ENCODE data around the gene KCNH1.

The KCNH1 gene

DNA sequence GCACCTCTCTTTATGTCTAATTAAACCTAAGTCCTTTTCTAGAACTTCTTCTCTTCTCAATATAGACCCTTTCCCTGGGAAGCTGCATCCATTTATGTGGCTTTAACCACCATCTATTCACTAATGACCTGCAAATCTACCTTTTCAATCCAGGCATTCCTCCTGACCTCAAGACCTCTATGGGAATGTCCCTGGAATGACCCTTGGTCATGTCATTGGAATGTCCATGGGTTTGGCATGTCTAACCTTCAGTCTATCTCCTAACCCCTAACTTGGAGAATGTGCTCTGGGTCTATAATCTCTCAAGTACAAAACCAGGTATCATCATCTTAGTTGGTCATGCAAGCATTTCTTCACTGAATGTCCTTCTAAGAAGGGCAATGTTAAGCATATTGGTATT, 196.1 kb downstream of the KCNH1 start:
- ATAC-seq = no peak
- Mint-ChIP-seq H3K27me3 (no peaks in the 10 kb centered on the region), H3K4me1 (peaks cover 5% of the 10 kb centered on the region), H3K9me3 (no peaks in the 10 kb centered on the region), H3K4me3 (no peak overlapping the region), H3K36me3 (ENCODE audit: low read depth) (no peaks in the 10 kb centered on the region), H3K27ac (no peak overlapping the region)
- DNase-seq = no peak

GRCh38 chr1:210935905-210936304, 198.0 kb downstream of the KCNH1 start:
- ATAC-seq (no peak), DNase-seq (no peak)
- Mint-ChIP-seq H3K27me3 (peaks cover 2% of the 10 kb centered on the region), H3K4me1 (peaks cover 5% of the 10 kb centered on the region), H3K9me3 (no peaks in the 10 kb centered on the region), H3K4me3 (no peak overlapping the region), H3K36me3 (ENCODE audit: low read depth) (no peaks in the 10 kb centered on the region), H3K27ac (no peak overlapping the region)

GRCh38 chr1:210932104-210932503, 201.8 kb downstream of the KCNH1 start:
- H3K4me1 Mint-ChIP-seq = no peaks in the 10 kb centered on the region
- ATAC-seq = no peak
- H3K9me3 Mint-ChIP-seq = peaks cover 5% of the 10 kb centered on the region
- peaks cover 4% of the 10 kb centered on the region for H3K27me3 Mint-ChIP-seq
- DNase-seq = no peak
- H3K4me3 Mint-ChIP-seq = no peak overlapping the region
- H3K27ac Mint-ChIP-seq = no peak overlapping the region
- H3K36me3 Mint-ChIP-seq (ENCODE audit: low read depth) = no peaks in the 10 kb centered on the region

GRCh38 chr1:210922666-210923065, 211.3 kb downstream of the KCNH1 start:
- H3K9me3 Mint-ChIP-seq = peaks cover 7% of the 10 kb centered on the region
- no peaks in the 10 kb centered on the region for H3K4me1 Mint-ChIP-seq
- DNase-seq (no peak), ATAC-seq (no peak)
- no peaks in the 10 kb centered on the region for H3K36me3 Mint-ChIP-seq (ENCODE audit: low read depth)
- H3K27ac Mint-ChIP-seq = no peak overlapping the region
- H3K27me3 Mint-ChIP-seq = peaks cover 4% of the 10 kb centered on the region
- no peak overlapping the region for H3K4me3 Mint-ChIP-seq

- DNase-seq = no peak
- H3K36me3 Mint-ChIP-seq (ENCODE audit: low read depth) = no peaks in the 10 kb centered on the region
- H3K4me3 Mint-ChIP-seq = no peak overlapping the region
- no peak for ATAC-seq
- H3K27ac Mint-ChIP-seq = no peak overlapping the region
- H3K27me3 Mint-ChIP-seq = peaks cover 8% of the 10 kb centered on the region
- H3K9me3 Mint-ChIP-seq = no peaks in the 10 kb centered on the region
- H3K4me1 Mint-ChIP-seq = no peaks in the 10 kb centered on the region
Observed at GRCh38 chr1:210920716-210921694, 212.9 kb downstream of the KCNH1 start.

DNA sequence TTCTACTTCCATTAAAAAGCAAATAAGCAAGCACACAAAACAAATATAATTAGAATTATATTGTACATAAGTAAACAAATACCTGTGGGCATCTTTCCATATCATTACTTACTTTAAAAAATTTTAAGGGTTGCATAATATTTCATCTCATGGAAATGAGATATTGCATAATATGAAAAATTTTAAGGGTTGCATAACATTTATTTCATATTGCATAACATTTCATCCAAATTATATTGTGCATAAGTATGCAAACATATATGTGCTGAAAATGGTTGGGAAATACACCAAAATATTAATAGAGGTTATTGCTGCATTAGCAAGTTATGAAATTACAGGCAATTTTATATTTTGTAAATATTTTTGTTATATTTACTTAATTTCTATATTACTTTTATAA, 213.7 kb downstream of the KCNH1 start:
- H3K4me3 Mint-ChIP-seq = no peak overlapping the region
- peaks cover 10% of the 10 kb centered on the region for H3K27me3 Mint-ChIP-seq
- H3K36me3 Mint-ChIP-seq (ENCODE audit: low read depth) = no peaks in the 10 kb centered on the region
- ATAC-seq (no peak), DNase-seq (no peak)
- H3K9me3 Mint-ChIP-seq = no peaks in the 10 kb centered on the region
- H3K27ac Mint-ChIP-seq = no peak overlapping the region
- no peaks in the 10 kb centered on the region for H3K4me1 Mint-ChIP-seq

DNA sequence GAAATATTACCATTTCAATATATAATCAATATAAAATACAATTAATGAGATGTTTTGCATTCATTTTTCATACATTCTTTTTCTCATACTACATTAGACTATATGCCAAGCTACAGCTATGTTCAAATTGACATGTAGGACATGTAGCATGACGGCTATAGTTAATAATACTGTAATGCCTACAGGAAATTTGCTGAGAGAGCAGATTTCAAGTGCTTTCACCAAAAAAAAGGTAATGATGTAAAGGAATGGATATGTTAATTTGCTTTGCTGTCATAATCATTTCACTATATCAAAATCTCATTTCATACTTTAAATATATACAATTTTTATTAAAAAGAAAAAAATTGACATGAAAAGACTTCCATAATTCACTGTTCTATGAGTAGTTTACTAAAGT, 215.1 kb downstream of the KCNH1 start:
- ATAC-seq (no peak), DNase-seq (no peak)
- Mint-ChIP-seq H3K9me3 (no peaks in the 10 kb centered on the region), H3K27ac (no peak overlapping the region), H3K4me3 (no peak overlapping the region), H3K27me3 (peaks cover 12% of the 10 kb centered on the region), H3K4me1 (no peaks in the 10 kb centered on the region), H3K36me3 (ENCODE audit: low read depth) (no peaks in the 10 kb centered on the region)

DNA sequence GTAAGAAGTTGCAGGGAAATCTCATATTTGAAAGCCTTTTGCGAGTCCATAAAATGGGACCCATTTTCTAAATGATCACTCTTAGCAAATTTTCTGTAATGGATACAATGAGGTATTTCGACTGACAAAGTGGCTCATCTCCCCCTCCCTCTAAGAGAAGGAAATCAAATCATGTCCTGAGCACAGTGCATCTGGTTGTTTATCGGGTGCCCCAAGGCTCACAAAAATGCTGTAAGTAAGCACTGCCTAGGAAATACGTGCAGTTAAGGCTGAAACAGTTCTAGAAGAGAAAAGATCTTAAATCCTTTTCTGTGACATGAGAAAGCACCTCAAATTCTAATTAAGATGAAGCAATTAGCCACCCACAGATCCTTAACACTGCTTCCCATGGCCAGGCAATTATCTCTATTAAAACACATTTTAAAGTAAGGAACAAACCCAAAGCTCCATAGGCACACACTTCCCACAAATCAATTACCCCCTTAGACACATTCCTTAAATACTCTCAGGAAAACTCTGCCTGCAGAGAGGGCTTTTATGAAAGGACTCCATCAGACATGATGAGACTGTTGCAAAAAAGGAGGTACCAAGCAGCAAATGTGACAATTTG, 216.3 kb downstream of the KCNH1 start:
- no peak overlapping the region for H3K4me3 Mint-ChIP-seq

DNA sequence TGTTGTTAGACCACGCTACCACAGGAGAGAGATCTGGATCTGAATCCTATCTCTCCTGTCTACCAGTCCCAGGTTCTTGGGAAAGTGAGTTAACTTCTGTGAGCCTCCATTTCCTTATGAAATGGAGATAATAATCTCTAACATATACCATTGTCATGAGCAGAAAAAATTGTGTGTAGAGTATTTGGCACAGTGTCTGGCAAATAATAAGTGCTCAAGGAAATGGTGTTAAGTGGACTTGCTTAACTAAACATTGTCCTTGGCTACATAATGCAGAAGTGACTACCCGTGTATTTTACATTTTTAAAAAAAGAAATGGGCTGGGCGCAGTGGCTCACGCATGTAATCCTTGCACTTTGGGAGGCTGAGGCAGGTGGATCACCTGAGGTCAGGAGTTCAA, 217.4 kb downstream of the KCNH1 start:
- H3K27ac Mint-ChIP-seq = no peak overlapping the region
- no peak for ATAC-seq
- H3K27me3 Mint-ChIP-seq = peaks cover 15% of the 10 kb centered on the region
- no peaks in the 10 kb centered on the region for H3K9me3 Mint-ChIP-seq
- no peaks in the 10 kb centered on the region for H3K4me1 Mint-ChIP-seq
- H3K36me3 Mint-ChIP-seq (ENCODE audit: low read depth) = no peaks in the 10 kb centered on the region
- H3K4me3 Mint-ChIP-seq = no peak overlapping the region
- DNase-seq = no peak

More for the DNA sequence above, 216.3 kb downstream of the KCNH1 start:
- ATAC-seq (no peak), DNase-seq (no peak)
- H3K36me3 Mint-ChIP-seq (ENCODE audit: low read depth) = no peaks in the 10 kb centered on the region
- no peaks in the 10 kb centered on the region for H3K9me3 Mint-ChIP-seq
- no peaks in the 10 kb centered on the region for H3K4me1 Mint-ChIP-seq
- H3K27me3 Mint-ChIP-seq = peaks cover 12% of the 10 kb centered on the region
- no peak overlapping the region for H3K27ac Mint-ChIP-seq

- DNase-seq (no peak), ATAC-seq (no peak)
- Mint-ChIP-seq H3K4me3 (no peak overlapping the region), H3K27ac (no peak overlapping the region), H3K4me1 (no peaks in the 10 kb centered on the region), H3K36me3 (ENCODE audit: low read depth) (no peaks in the 10 kb centered on the region), H3K27me3 (peaks cover 16% of the 10 kb centered on the region), H3K9me3 (no peaks in the 10 kb centered on the region)
Observed at GRCh38 chr1:210915890-210916507, 217.9 kb downstream of the KCNH1 start.

GRCh38 chr1:210912752-210913151, 221.2 kb downstream of the KCNH1 start:
- no peak overlapping the region for H3K4me3 Mint-ChIP-seq
- peaks cover 14% of the 10 kb centered on the region for H3K27me3 Mint-ChIP-seq
- DNase-seq = no peak
- no peak for ATAC-seq
- H3K9me3 Mint-ChIP-seq = no peaks in the 10 kb centered on the region
- H3K36me3 Mint-ChIP-seq (ENCODE audit: low read depth) = no peaks in the 10 kb centered on the region
- H3K4me1 Mint-ChIP-seq = no peaks in the 10 kb centered on the region
- H3K27ac Mint-ChIP-seq = no peak overlapping the region

DNA sequence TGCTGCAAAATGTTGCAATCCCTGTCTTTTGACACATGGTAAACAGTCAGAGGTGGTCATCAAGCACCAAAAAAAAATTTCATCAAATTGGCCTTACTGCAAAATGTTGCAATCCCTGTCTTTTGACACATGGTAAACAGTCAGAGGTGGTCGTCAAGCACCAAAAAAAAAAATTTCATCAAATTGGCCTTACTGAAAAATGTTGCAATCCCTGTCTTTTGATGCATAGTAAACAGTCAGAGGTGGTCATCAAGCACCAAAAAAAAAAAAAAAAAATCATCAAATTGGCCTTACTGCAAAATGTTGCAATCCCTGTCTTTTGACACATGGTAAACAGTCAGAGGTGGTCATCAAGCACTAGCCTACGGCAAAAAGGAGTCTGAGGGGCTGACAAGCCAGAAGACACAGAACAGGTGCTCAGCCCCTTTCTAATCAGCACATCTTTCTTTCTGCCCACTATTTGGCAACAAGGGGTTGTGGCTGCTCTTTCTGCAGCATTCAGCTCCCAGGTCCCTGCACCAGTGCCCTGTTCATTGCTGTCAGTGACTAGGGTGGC, 223.8 kb downstream of the KCNH1 start:
- ATAC-seq (no peak), DNase-seq (no peak)
- Mint-ChIP-seq H3K27me3 (peaks cover 10% of the 10 kb centered on the region), H3K4me1 (no peaks in the 10 kb centered on the region), H3K27ac (no peak overlapping the region), H3K4me3 (no peak overlapping the region), H3K36me3 (ENCODE audit: low read depth) (no peaks in the 10 kb centered on the region), H3K9me3 (no peaks in the 10 kb centered on the region)

DNA sequence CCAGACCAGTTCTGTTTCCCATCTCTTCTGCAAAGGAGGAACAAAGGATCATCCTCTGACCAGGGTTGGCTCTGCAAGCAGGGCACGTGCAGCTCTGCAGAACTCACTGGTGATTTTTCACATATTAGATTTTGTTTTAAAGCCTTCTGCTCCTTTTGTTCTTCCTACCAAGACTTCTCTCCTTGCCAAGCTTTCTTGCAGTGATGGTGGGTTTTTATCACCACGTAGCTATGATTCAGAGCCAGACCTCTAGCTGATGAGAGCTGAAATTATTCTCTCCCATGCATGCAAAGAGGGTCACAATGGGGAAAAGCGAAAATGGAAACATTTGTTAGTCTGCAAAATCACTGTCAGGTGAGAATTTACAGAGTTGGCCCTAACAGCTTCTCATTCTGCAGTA, 225.2 kb downstream of the KCNH1 start:
- peaks cover 8% of the 10 kb centered on the region for H3K27me3 Mint-ChIP-seq
- no peak overlapping the region for H3K27ac Mint-ChIP-seq
- H3K36me3 Mint-ChIP-seq (ENCODE audit: low read depth) = no peaks in the 10 kb centered on the region
- no peak for ATAC-seq
- no peak for DNase-seq
- H3K4me1 Mint-ChIP-seq = no peaks in the 10 kb centered on the region
- H3K4me3 Mint-ChIP-seq = no peak overlapping the region
- no peaks in the 10 kb centered on the region for H3K9me3 Mint-ChIP-seq

DNA sequence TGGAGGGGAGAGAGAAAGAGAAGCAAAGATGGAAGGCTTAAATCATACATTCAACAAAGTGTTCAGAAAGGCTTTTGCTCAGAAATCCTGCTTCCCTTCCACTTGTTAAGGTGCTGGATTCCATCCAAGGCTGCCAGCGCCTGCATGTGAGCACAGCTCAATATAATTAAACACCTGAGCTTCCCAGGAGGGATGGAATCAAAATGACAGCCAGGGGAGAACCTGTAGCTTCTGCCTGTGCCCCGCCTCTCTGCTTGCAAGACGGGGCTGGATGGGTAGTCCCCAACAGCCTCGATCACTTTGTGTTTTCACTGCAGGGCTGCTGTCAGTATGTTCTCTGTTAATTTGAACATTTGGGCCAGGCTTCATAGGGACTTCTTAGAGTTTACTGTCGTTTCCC, 225.7 kb downstream of the KCNH1 start:
- Mint-ChIP-seq H3K27me3 (peaks cover 8% of the 10 kb centered on the region), H3K36me3 (ENCODE audit: low read depth) (no peaks in the 10 kb centered on the region), H3K4me3 (no peak overlapping the region), H3K27ac (no peak overlapping the region), H3K9me3 (no peaks in the 10 kb centered on the region), H3K4me1 (no peaks in the 10 kb centered on the region)
- ATAC-seq = no peak
- DNase-seq = no peak
